GM20000 (cell line): Measurements from ENCODE around the gene ZBTB37.

Source experiments
- DNase-seq: peaks from one replicate; pipeline ENCODE4 v3.0.0; 2012; ENCODE audit warnings: low spot score
- TF ChIP-seq, protein P1 (sequence below): IDR thresholded peaks from 2 replicates; pipeline ENCODE4 v1.5.1; 2012; ENCODE audit warnings: mild to moderate bottlenecking, control low read depth; ENCODE audit errors: extremely low read depth, missing control alignments

The ZBTB37 gene

DNA sequence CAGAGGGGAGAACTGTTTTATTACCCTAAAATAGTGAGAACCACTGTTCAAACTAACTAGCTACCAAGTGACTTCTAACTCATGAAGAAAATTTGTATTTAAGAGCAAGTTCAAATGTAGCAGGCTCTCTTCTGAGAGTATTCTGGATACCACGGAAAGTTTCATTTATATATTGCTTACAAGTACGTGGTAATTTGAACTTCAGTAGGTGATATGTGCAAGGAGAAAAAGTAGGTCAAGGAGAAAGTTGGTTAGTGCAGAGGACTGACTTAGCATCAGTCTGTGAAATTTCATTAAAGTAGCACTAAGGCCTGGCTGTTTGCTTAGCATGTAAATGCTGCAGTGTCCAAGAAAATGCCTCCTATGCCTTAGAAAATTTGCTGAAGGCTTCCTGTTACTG lies 32.2 kb downstream of the ZBTB37 start:
- DNase-seq = no peak
- TF ChIP-seq, protein P1, sequence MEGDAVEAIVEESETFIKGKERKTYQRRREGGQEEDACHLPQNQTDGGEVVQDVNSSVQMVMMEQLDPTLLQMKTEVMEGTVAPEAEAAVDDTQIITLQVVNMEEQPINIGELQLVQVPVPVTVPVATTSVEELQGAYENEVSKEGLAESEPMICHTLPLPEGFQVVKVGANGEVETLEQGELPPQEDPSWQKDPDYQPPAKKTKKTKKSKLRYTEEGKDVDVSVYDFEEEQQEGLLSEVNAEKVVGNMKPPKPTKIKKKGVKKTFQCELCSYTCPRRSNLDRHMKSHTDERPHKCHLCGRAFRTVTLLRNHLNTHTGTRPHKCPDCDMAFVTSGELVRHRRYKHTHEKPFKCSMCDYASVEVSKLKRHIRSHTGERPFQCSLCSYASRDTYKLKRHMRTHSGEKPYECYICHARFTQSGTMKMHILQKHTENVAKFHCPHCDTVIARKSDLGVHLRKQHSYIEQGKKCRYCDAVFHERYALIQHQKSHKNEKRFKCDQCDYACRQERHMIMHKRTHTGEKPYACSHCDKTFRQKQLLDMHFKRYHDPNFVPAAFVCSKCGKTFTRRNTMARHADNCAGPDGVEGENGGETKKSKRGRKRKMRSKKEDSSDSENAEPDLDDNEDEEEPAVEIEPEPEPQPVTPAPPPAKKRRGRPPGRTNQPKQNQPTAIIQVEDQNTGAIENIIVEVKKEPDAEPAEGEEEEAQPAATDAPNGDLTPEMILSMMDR = no peak

DNA sequence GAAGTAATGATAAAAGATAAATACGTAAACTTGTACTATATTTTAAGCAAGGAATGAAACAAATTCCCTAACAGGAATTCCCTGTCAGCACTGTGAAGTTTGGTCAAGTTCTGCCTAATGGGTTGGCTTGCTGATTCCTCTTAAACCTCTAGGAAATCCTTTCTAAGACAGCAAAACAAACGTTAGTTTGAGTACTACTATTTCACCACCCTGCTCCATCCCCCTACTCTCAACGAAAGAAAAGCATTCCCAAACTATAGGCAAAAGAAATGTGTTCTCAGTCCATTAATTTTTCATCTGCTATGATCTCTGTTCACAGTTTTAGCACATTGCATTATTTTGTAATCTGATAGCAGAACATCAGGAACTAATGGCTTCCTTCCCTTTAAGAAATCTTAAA lies 32.8 kb downstream of the ZBTB37 start:
- no peak for DNase-seq
- TF ChIP-seq, protein P1 = no peak

DNA sequence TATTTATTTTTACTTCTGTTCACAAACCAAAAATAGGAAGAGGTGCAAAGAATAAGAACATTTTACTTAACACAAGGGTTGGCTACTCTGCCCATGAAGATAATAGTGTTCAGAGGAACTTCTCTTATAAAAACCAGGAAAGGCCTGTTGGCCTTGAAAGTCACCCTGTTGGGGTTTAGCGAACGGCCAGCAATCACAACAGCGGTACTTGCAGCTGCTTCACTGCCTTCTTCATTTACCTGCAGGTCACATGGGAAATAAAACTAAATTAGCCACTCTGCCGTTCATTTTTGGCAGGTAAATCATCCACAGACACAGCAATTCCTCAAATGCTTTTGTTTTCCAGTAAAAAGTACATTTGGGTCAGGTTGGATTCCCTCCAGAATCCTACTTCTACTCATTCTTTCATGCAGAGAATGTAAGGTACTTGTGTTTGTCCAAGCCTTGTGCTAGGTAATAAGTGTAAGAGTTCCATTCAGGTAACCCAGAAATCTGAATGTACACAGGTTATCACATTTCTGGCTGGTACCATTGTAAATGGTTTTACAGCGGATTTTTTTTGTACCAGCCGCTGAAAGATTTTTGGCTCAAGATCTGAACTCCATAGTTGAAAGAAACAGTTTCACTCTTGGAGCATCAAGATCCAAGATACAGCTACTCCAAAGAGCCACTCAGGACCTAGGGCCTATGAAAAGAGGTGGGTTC lies 35.8 kb downstream of the ZBTB37 start:
- DNase-seq = no peak
- TF ChIP-seq, protein P1 = no peak

DNA sequence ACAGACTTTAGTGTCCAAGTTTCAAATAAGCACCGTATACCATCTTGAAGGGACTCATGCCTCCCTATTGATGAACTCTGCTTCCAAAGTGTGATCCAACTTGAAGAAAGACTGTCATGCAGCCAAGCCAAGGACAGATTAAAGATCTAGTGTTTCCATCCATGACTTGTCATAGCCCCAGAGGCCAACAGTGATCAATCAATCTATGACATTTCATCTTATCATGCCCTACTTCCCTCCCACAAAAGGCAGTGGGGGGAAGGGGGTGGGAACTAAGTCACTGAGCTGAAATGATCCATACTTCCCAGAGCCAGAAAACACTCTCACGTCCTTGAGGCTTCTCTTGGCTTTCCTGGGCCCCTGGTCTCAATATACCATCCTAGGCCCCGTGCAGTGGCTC lies 44.9 kb downstream of the ZBTB37 start:
- TF ChIP-seq, protein P1 = no peak
- DNase-seq = no peak

DNA sequence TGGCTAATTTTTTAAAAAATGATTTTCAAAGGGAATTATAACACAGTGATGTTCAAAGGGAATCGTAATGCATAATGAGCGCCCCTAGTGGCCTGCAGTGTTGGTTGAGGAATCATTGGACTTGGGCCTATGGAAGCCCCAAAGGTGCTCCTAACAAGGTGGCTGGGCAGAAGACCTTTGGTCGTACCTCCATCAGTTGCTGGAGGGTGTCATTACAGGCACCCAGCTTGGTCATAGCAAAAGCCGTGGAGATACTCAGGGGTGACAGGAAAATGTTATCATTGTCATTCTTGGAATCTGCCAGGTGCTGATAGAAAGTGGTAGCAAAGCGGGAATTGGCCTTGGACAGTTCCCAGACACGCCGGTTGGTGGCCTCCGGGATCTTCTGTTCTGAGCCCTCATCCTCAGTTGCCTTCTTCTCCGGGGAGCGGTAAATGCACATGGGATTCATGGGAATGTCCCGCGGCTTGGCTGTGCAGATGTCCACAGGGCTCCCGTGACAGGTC lies 46.2 kb downstream of the ZBTB37 start:
- DNase-seq = peak; percentile 44
- TF ChIP-seq, protein P1 = peak; percentile 77

DNA sequence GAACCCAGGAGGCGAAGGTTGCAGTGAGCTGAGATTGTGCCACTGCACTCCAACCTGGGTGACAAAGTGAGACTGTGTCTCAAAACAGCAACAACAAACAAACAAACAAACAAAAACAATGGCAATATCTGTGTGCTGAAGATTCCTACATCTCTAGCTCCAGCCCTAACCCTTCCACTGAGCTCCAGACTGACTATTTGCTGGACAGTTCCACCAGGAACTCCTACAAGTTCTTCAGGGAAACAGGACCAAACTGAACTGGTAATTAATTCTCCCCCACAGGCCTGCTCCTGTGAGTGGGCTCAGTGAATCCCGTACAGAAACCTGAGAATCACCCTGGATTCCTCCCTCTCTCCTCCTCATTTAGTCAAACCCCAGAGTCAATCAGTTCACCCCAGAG lies 47.4 kb downstream of the ZBTB37 start:
- TF ChIP-seq, protein P1 = no peak
- DNase-seq = no peak

DNA sequence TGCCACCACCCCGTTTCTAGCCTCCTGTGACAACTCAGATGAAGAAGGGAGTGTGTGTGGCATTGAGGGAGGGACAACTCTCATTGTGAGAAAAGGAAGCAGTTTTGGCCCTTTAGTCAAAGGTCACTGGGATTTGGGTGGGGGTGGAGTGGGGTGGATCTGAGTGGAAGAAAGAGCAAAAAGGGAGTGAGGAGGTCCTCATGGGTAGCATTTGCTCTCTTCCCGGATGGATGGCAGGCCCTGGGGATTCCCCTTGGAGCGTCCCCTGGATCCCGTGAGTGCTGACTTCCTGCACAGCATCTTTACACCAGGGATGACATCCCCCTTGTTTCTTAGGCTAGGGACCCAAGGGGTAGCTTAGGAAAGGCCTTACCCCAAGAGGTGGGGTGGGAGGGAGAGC lies 48.5 kb downstream of the ZBTB37 start:
- DNase-seq = no peak
- TF ChIP-seq, protein P1 = no peak
